GM12865 (cell line): ENCODE data around the gene BMP6.
A peak's percentile ranks its signal among the peaks of the same experiment; 100 is the strongest.

Experiments
- DNase-seq: peaks from one replicate; pipeline ENCODE4 v3.0.0; 2010; ENCODE audit warnings: low read depth
- H3K4me3 ChIP-seq: 2 replicates; pipeline ENCODE4 v1.5.1; 2011; ENCODE audit warnings: mild to moderate bottlenecking, low read depth, low read length, control low read depth
- CTCF ChIP-seq: IDR thresholded peaks from 2 replicates; pipeline ENCODE4 v1.5.1; 2011; ENCODE audit warnings: low read length, control low read depth, low read depth, inconsistent platforms; ENCODE audit not compliant: insufficient read depth; ENCODE audit errors: missing control alignments

BMP6 gene

GRCh38 chr6:7899889-7900213, 174.0 kb downstream of the BMP6 start:
- TF ChIP-seq CTCF: no peak
- DNase-seq: no peak
- H3K4me3 ChIP-seq: no peak overlapping the region

GRCh38 chr6:7900621-7901020, 174.7 kb downstream of the BMP6 start:
- H3K4me3 ChIP-seq: no peak overlapping the region
- TF ChIP-seq CTCF: no peak
- peak; percentile 52 for DNase-seq

GRCh38 chr6:7901056-7901455, 175.2 kb downstream of the BMP6 start:
- DNase-seq: no peak
- no peak overlapping the region for H3K4me3 ChIP-seq
- no peak for TF ChIP-seq CTCF

- no peak for TF ChIP-seq CTCF
- no peak overlapping the region for H3K4me3 ChIP-seq
- DNase-seq: no peak
These were observed 175.9 kb downstream of the BMP6 start for GRCh38 chr6:7901780-7902179.

GRCh38 chr6:7902221-7902620, 176.3 kb downstream of the BMP6 start:
- DNase-seq: no peak
- H3K4me3 ChIP-seq: no peak overlapping the region

GRCh38 chr6:7902867-7903266, 177.0 kb downstream of the BMP6 start:
- H3K4me3 ChIP-seq: no peak overlapping the region
- no peak for DNase-seq
- TF ChIP-seq CTCF: no peak

More at GRCh38 chr6:7902221-7902620, 176.3 kb downstream of the BMP6 start:
- no peak for TF ChIP-seq CTCF

GRCh38 chr6:7903673-7904072, 177.8 kb downstream of the BMP6 start:
- no peak for TF ChIP-seq CTCF
- DNase-seq: no peak
- no peak overlapping the region for H3K4me3 ChIP-seq
